Neuronal stem cell (in vitro differentiated cells): ENCODE measurements around the gene PAX2.

Experiments used
- DNase-seq: peaks from one replicate; pipeline ENCODE4 v3.0.0-alpha.2; 2013; ENCODE audit warnings: low spot score
- H2AFZ ChIP-seq: one replicate; pipeline ENCODE4 v1.6.1; 2013; ENCODE audit warnings: mild to moderate bottlenecking, low read length, inconsistent platforms
- H2AK5ac ChIP-seq: 2 replicates; pipeline ENCODE4 v1.6.1; 2013; ENCODE audit warnings: low read depth, mild to moderate bottlenecking, inconsistent platforms, low read length, moderate library complexity, mixed read lengths
- H2BK120ac ChIP-seq: 2 replicates; pipeline ENCODE4 v1.6.1; 2013; ENCODE audit warnings: low read depth, mild to moderate bottlenecking, inconsistent platforms, low read length, moderate library complexity, mixed read lengths
- H2BK12ac ChIP-seq: one replicate; pipeline ENCODE4 v1.6.1; 2013; ENCODE audit warnings: low read length, inconsistent platforms
- H2BK15ac ChIP-seq: 2 replicates; pipeline ENCODE4 v1.6.1; 2013; ENCODE audit warnings: mild to moderate bottlenecking, low read length, inconsistent platforms, mixed read lengths
- H2BK5ac ChIP-seq: one replicate; pipeline ENCODE4 v1.6.1; 2013; ENCODE audit warnings: inconsistent platforms, mild to moderate bottlenecking, low read length, moderate library complexity
- H3K14ac ChIP-seq: one replicate; pipeline ENCODE4 v1.6.1; 2013; ENCODE audit warnings: low read length, inconsistent platforms
- H3K18ac ChIP-seq: 2 replicates; pipeline ENCODE4 v1.6.1; 2013; ENCODE audit warnings: low read length, inconsistent platforms
- H3K23ac ChIP-seq: 2 replicates; pipeline ENCODE4 v1.6.1; 2013; ENCODE audit warnings: low read depth, mild to moderate bottlenecking, mixed read lengths, low read length, inconsistent platforms; ENCODE audit not compliant: poor library complexity
- H3K27ac ChIP-seq: replicated peaks from 3 replicates; pipeline ENCODE4 v1.5.1; 2013; ENCODE audit warnings: low read length, inconsistent platforms
- H3K27me3 ChIP-seq, 3 experiments: 2 replicates each; pipeline ENCODE4 v1.6.1; 2013; ENCODE audit warnings: low read length in 3 of 3, mild to moderate bottlenecking in 2 of 3, inconsistent platforms in 1 of 3, low read depth in 1 of 3, mixed read lengths in 1 of 3, moderate library complexity in 1 of 3; ENCODE audit not compliant: control insufficient read depth in 3 of 3, insufficient read depth in 3 of 3
- H3K36me3 ChIP-seq, 2 donors: replicated peaks in 1 of 2; 2 replicates each; pipeline ENCODE4 v1.6.1; 2013; ENCODE audit warnings: low read length in 2 of 2; ENCODE audit not compliant: control insufficient read depth in 2 of 2, insufficient read depth in 2 of 2
- H3K4ac ChIP-seq: 2 replicates; pipeline ENCODE4 v1.6.1; 2013; ENCODE audit warnings: inconsistent platforms, mild to moderate bottlenecking, low read length, moderate library complexity
- H3K4me1 ChIP-seq, 2 donors: 1 replicate in 1 of 2; 2 replicates in 1 of 2; pipeline ENCODE4 v1.6.1; 2013; ENCODE audit warnings: low read length in 2 of 2, low read depth in 1 of 2; ENCODE audit not compliant: control insufficient read depth in 2 of 2, insufficient read depth in 1 of 2
- H3K4me2 ChIP-seq: one replicate; pipeline ENCODE4 v1.6.1; 2013; ENCODE audit warnings: mild to moderate bottlenecking, low read length, inconsistent platforms; ENCODE audit not compliant: insufficient read depth, poor library complexity, severe bottlenecking
- H3K4me3 ChIP-seq, 2 donors: 2 replicates each; pipeline ENCODE4 v1.5.1; 2013; ENCODE audit warnings: low read length in 2 of 2, mild to moderate bottlenecking in 2 of 2, inconsistent platforms in 1 of 2, moderate library complexity in 1 of 2
- H3K79me1 ChIP-seq: one replicate; pipeline ENCODE4 v1.6.1; 2013; ENCODE audit warnings: low read depth, mild to moderate bottlenecking, inconsistent platforms, low read length, moderate library complexity
- H3K9ac ChIP-seq: one replicate; pipeline ENCODE4 v1.6.1; 2013; ENCODE audit warnings: mild to moderate bottlenecking, low read depth, low read length, inconsistent platforms; ENCODE audit not compliant: poor library complexity
- H3K9me3 ChIP-seq, 2 donors: replicated peaks in 1 of 2; 2 replicates each; pipeline versions ENCODE3 to v1.6.1; 2013; ENCODE audit warnings: low read length in 2 of 2, mild to moderate bottlenecking in 2 of 2, inconsistent platforms in 1 of 2, low read depth in 1 of 2, mixed read lengths in 1 of 2, moderate library complexity in 1 of 2; ENCODE audit not compliant: control insufficient read depth in 2 of 2, insufficient read depth in 1 of 2
- H4K8ac ChIP-seq: one replicate; pipeline ENCODE4 v1.6.1; 2013; ENCODE audit warnings: low read depth, mild to moderate bottlenecking, inconsistent platforms, low read length, moderate library complexity
- H4K91ac ChIP-seq: one replicate; pipeline ENCODE4 v1.6.1; 2013; ENCODE audit warnings: low read length, low read depth, mild to moderate bottlenecking, inconsistent platforms; ENCODE audit not compliant: poor library complexity
- WGBS, 2 donors: extraction: QIAGEN DNeasy Blood & Tissue Kit; methylation state at CpG; one replicate each; pipeline ENCODE4 v1.1.7; 2013; ENCODE audit warnings: missing lambda C conversion rate in 2 of 2, mixed read lengths in 1 of 2; ENCODE audit not compliant: insufficient read length in 2 of 2, insufficient replicate concordance in 1 of 2; ENCODE audit errors: extremely low coverage in 2 of 2; 5-methylcytosine and 5-hydroxymethylcytosine counted together

Gene PAX2

DNA sequence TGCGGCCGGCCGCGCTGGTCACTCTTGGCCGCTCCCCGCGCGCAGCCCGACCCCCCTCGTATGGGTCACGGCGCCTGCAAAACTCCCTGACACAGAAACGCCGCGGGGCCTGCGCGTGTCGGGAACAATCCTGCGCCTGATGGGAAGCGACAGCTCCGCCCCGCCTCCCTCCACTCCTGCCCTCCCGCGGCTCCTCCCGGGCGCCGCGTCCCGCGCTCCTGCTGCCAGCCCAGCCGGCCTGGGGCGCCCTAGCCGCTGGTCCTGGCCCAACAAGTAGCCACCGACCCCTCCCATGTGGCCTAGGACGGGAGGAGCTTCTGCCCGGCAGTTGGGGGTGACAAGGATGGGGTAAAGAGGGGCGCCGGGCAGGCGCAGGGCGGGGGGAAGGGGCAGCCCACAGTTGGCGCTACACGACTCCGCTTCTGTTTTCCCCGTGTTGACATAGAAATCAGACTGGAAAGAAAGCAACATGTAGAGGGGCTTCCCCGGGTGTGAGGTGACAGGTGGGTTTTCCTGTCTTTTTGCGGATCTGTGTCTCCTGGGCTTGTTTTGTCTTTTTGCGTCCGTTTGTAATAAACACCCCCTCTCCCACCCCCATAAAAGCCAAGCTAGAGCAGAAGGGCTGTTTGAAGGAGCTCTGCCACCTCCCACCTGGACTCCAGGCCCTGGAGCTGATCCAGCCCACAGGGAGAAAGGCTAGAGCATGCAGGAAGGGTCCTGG lies 35.1 kb upstream of the PAX2 start:
- H2BK15ac ChIP-seq = no peak overlapping the region
- H3K4me2 ChIP-seq = peak overlapping the region; percentile 52
- H3K9ac ChIP-seq = no peak overlapping the region
- H3K27ac ChIP-seq = no peak overlapping the region
- H4K8ac ChIP-seq = no peak overlapping the region
- WGBS, 2 donors = no CpG with 5 or more reads among the region's 48 CpGs
- no peak overlapping the region for H3K4ac ChIP-seq
- peak overlapping the region; percentile 91 for H3K18ac ChIP-seq
- H2BK5ac ChIP-seq = no peak overlapping the region
- peaks cover 1% of the 10 kb centered on the region for H3K79me1 ChIP-seq
- no peak overlapping the region for H4K91ac ChIP-seq
- H3K36me3 ChIP-seq = no peaks in the 10 kb centered on the region
- DNase-seq = no peak
- peak overlapping the region in 1 of 2 donors; percentile 64 for H3K4me3 ChIP-seq
- peak overlapping the region; percentile 42 for H2BK12ac ChIP-seq
- peak overlapping the region; percentile 69 for H2AFZ ChIP-seq
- H3K9me3 ChIP-seq = peaks cover 2% of the 10 kb centered on the region in 2 donors
- H3K27me3 ChIP-seq = peaks cover 34 to 93% (median 80%) of the 10 kb centered on the region in 3 experiments
- no peak overlapping the region for H2AK5ac ChIP-seq
- H3K14ac ChIP-seq = no peak overlapping the region
- no peak overlapping the region for H2BK120ac ChIP-seq
- peaks cover 0 to 10% of the 10 kb centered on the region in 2 donors for H3K4me1 ChIP-seq
- H3K23ac ChIP-seq = no peak overlapping the region

GRCh38 chr10:100713049-100713858 lies 32.1 kb upstream of the PAX2 start:
- Histone ChIP-seq H3K27me3 (peaks cover 40 to 100% (median 93%) of the 10 kb centered on the region in 3 experiments), H3K4me1 (peaks cover 0 to 10% of the 10 kb centered on the region in 2 donors), H3K4me2 (peak overlapping the region; percentile 22), H2BK5ac (no peak overlapping the region), H3K9me3 (peaks cover 2% of the 10 kb centered on the region in 2 donors), H3K18ac (no peak overlapping the region), H3K4me3 (peak overlapping the region in 1 of 2 donors; percentile 1), H3K9ac (no peak overlapping the region), H3K4ac (no peak overlapping the region), H2BK15ac (no peak overlapping the region), H3K36me3 (no peaks in the 10 kb centered on the region), H4K91ac (no peak overlapping the region), H2AFZ (no peak overlapping the region), H3K79me1 (peaks cover 1% of the 10 kb centered on the region), H4K8ac (no peak overlapping the region), H2BK120ac (no peak overlapping the region), H2BK12ac (no peak overlapping the region), H2AK5ac (no peak overlapping the region), H3K14ac (no peak overlapping the region), H3K23ac (no peak overlapping the region), H3K27ac (no peak overlapping the region)
- DNase-seq = no peak
- WGBS, 2 donors = no CpG with 5 or more reads among the region's 37 CpGs

DNA sequence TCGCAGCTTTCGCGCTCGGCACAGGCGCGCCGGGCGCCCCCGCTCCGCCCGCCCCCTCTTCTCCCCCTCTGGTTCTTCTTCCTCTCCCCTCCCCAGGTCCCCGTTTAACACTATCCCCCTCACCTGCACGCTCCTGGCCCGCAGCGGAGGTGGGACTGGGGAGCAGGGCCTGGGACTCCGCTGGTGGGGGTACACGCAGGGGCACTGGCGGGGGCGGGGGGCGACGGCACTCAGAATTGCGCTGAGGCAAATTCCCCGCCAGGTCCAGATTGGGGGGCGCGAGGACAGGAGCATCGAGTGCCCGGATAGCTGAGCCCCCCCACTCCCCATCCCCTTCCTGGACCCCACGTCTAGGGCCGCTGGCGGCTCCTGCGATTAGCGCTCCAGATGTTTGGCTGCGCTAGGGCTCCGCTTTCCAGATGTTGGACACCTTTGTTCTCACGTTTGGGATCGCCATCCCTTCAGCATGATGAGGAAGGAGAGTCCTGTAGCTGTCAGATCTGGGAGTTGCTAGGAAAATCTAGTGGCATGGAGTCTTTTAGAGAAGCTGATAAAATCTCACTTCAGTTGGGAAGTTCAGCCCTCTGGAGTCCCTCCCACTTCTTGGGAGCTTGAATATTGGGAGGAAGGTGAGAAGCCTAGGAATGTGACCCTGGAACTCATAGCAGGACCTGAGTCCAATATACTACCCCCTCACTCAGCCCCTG lies 31.4 kb upstream of the PAX2 start:
- no peak overlapping the region for H3K23ac ChIP-seq
- H3K27ac ChIP-seq = no peak overlapping the region
- no peak overlapping the region for H2AFZ ChIP-seq
- H3K9ac ChIP-seq = no peak overlapping the region
- H2BK5ac ChIP-seq = no peak overlapping the region
- H3K9me3 ChIP-seq = peaks cover 2% of the 10 kb centered on the region in 2 donors
- H2BK12ac ChIP-seq = no peak overlapping the region
- H3K27me3 ChIP-seq = peaks cover 40 to 100% (median 96%) of the 10 kb centered on the region in 3 experiments
- H3K4me2 ChIP-seq = no peak overlapping the region
- no peak overlapping the region for H4K91ac ChIP-seq
- H3K4me1 ChIP-seq = peaks cover 0 to 10% of the 10 kb centered on the region in 2 donors
- WGBS, 2 donors = no CpG with 5 or more reads among the region's 36 CpGs
- no peak overlapping the region for H2AK5ac ChIP-seq
- no peak overlapping the region for H3K4ac ChIP-seq
- H3K79me1 ChIP-seq = peaks cover under 1% of the 10 kb centered on the region
- H3K18ac ChIP-seq = no peak overlapping the region
- no peak overlapping the region for H2BK15ac ChIP-seq
- H3K4me3 ChIP-seq = no peak overlapping the region
- no peak overlapping the region for H3K14ac ChIP-seq
- no peak overlapping the region for H4K8ac ChIP-seq
- DNase-seq = no peak
- H3K36me3 ChIP-seq = no peaks in the 10 kb centered on the region
- H2BK120ac ChIP-seq = no peak overlapping the region
